WERI-Rb-1 (cell line): ENCODE measurements around the gene CDKAL1.

ENCODE experiments used
- DNase-seq: peaks from one replicate; pipeline ENCODE4 v3.0.0-alpha.2; 2020
- H3K27ac ChIP-seq: fragments of 250-450 bp; sonication (Bioruptor Pico); 2 replicates; pipeline ENCODE4 v1.5.1; 2020; ENCODE audit warnings: mild to moderate bottlenecking, moderate library complexity
- H3K27me3 ChIP-seq: fragments of 250-450 bp; sonication (Bioruptor Pico); 2 replicates; pipeline ENCODE4 v1.5.1; 2021; ENCODE audit warnings: mild to moderate bottlenecking, low read depth, moderate library complexity; ENCODE audit not compliant: insufficient read depth, severe bottlenecking
- H3K36me3 ChIP-seq: fragments of 250-450 bp; sonication (Bioruptor Pico); 2 replicates; pipeline ENCODE4 v1.5.1; 2020; ENCODE audit warnings: mild to moderate bottlenecking, moderate library complexity
- H3K4me3 ChIP-seq: 2 replicates; pipeline ENCODE4 v1.5.1; 2011; ENCODE audit warnings: low read depth, mild to moderate bottlenecking, control low read depth, low read length
- H3K9me3 ChIP-seq: fragments of 250-450 bp; sonication (Bioruptor Pico); 2 replicates; pipeline ENCODE4 v1.5.1; 2021; ENCODE audit warnings: mild to moderate bottlenecking, moderate library complexity; ENCODE audit not compliant: severe bottlenecking
- TF ChIP-seq, protein P1 (sequence below): IDR thresholded peaks from 2 replicates; pipeline ENCODE4 v1.5.1; 2011; ENCODE audit warnings: low read depth, mild to moderate bottlenecking, control low read depth, inconsistent platforms, low read length

CDKAL1 gene

DNA sequence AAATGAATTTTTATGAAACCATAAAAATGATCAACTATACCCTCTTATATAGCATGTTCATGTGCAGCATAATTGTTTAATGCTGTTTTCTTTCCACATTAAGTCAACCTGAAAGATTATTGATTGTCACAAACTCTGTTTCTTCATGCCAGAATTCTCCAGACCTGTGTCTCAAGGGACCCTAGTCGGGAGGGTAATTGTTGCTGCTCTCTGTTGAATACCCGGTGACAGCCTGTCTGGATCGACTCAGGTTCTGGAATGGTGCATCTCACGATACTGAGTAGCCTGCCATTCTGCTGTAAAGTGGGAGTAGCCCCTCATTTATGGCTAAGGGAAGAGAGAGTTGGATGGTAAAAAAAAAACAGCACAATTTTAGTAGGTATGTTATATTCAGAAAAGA lies 609.4 kb downstream of the CDKAL1 start:
- DNase-seq: no peak
- Histone ChIP-seq H3K27ac (no peak overlapping the region), H3K9me3 (no peaks in the 10 kb centered on the region), H3K27me3 (no peaks in the 10 kb centered on the region), H3K4me3 (no peak overlapping the region), H3K36me3 (no peaks in the 10 kb centered on the region; the same call in 1 of the 2 replicates)
- TF ChIP-seq, protein P1, sequence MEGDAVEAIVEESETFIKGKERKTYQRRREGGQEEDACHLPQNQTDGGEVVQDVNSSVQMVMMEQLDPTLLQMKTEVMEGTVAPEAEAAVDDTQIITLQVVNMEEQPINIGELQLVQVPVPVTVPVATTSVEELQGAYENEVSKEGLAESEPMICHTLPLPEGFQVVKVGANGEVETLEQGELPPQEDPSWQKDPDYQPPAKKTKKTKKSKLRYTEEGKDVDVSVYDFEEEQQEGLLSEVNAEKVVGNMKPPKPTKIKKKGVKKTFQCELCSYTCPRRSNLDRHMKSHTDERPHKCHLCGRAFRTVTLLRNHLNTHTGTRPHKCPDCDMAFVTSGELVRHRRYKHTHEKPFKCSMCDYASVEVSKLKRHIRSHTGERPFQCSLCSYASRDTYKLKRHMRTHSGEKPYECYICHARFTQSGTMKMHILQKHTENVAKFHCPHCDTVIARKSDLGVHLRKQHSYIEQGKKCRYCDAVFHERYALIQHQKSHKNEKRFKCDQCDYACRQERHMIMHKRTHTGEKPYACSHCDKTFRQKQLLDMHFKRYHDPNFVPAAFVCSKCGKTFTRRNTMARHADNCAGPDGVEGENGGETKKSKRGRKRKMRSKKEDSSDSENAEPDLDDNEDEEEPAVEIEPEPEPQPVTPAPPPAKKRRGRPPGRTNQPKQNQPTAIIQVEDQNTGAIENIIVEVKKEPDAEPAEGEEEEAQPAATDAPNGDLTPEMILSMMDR: no peak

DNA sequence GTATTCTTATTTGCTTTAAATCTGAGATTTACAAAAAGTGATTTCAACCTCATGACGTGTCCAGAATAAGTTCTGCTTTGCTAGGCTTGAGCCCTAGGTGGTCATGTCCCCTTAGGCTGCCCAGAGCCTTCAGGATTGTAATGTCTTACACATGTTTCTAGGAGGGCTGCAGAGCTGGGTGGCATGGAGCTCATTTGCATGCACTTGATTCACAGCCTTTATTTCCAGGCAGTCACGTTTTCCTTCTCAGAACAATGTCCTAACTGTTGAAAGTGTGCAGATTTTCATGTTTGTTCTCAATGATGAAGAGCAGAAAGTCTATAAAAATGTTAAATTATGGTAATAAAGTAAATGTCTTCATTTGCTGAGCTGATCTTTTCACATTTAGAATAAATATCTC lies 610.7 kb downstream of the CDKAL1 start:
- H3K36me3 ChIP-seq: no peaks in the 10 kb centered on the region; the same call in 1 of the 2 replicates
- no peak overlapping the region for H3K27ac ChIP-seq
- H3K27me3 ChIP-seq: no peaks in the 10 kb centered on the region
- no peaks in the 10 kb centered on the region for H3K9me3 ChIP-seq
- DNase-seq: no peak
- TF ChIP-seq, protein P1: no peak
- H3K4me3 ChIP-seq: no peak overlapping the region

DNA sequence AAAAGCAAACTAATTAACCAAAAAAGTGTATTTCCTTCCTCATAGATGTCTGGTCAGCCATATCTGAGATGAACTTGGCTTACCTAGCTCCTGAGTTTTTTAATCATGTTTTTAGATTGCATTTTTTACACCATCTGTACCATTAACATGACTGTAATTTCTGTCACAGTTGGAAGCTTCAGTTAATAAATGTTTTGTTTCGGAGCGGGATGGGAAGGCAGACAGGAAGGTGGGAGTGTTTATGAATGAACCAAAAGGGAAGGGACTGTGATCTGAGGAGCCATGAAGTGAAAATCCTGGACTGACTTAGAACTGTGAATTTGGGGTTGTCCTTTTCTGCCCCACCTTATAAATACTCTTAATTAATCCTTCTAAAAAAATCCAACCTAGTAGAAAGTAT lies 613.7 kb downstream of the CDKAL1 start:
- Histone ChIP-seq H3K36me3 (no peaks in the 10 kb centered on the region), H3K4me3 (no peak overlapping the region), H3K9me3 (no peaks in the 10 kb centered on the region), H3K27ac (no peak overlapping the region), H3K27me3 (no peaks in the 10 kb centered on the region)
- no peak for DNase-seq
- TF ChIP-seq, protein P1: no peak

DNA sequence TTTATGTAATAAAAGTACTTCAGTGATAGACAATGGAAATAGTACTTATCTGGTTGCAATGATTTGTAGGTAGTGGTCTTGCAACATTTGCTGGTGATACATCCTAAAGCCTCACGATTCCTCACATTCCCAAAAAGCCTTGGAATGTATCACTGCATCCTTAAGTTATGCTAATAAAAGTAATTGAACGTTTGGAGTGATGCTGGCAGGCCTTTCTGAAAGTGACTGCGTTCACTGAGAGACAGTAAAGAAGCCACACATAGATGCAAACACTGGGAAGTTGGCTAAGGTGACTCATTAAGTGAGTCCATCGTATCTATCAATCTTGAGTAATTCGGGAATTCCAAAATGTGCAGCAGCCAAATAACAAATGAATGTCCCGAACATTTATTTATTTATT lies 615.2 kb downstream of the CDKAL1 start:
- H3K4me3 ChIP-seq: no peak overlapping the region
- no peaks in the 10 kb centered on the region for H3K36me3 ChIP-seq
- DNase-seq: no peak
- TF ChIP-seq, protein P1: no peak
- no peak overlapping the region for H3K27ac ChIP-seq
- H3K9me3 ChIP-seq: no peaks in the 10 kb centered on the region
- no peaks in the 10 kb centered on the region for H3K27me3 ChIP-seq

DNA sequence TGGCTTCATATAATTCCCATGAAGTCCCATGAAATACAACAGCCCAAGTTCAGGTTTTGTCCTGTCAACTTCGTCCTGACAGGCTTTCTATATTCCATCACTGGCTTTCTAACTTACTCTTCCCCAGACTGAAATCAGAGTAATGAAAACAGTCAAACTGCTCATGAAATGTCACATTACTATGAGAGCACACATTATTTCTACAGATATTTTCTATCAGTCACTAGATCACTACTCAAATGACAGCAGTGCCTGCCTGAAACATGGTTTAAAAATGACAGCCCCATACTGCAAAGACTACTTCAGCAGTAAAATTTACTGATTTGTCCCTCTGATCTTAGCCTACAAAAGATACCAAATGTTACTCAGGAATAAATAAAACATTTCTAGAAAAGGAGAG lies 616.4 kb downstream of the CDKAL1 start:
- H3K27ac ChIP-seq: no peak overlapping the region
- no peaks in the 10 kb centered on the region for H3K27me3 ChIP-seq
- no peaks in the 10 kb centered on the region for H3K9me3 ChIP-seq
- DNase-seq: no peak
- H3K36me3 ChIP-seq: no peaks in the 10 kb centered on the region
- H3K4me3 ChIP-seq: no peak overlapping the region
- TF ChIP-seq, protein P1: no peak

DNA sequence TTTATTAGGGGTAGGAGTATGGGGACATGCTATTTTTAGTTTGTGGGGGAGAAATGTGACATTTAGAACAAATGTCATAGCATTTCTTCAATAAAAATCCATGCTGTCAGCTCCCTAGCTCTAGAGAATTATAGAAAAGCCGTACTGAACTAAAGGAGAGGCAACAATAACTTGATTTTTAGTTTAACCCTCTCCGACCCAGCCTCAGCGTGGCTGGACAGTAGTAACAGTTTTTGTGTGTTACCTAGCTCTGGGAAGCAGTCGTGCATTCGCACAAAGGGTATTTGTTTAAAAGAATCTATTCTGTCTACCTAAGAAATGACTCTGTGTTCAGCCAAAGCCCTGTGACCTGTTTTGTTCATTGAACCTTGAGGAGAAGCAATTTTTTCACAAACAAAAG lies 616.9 kb downstream of the CDKAL1 start:
- Histone ChIP-seq H3K27me3 (no peaks in the 10 kb centered on the region), H3K27ac (no peak overlapping the region), H3K36me3 (no peaks in the 10 kb centered on the region), H3K9me3 (no peaks in the 10 kb centered on the region), H3K4me3 (no peak overlapping the region)
- DNase-seq: no peak
- TF ChIP-seq, protein P1: no peak
